Esophagus (tissue), 2 donors: ENCODE results near the gene FLT3LG. TPM values are rescaled to one million over a fixed set of nuclear protein-coding genes. Genes with fewer than 3 reads are reported as not detected.

Source experiments
- H3K27ac ChIP-seq, 2 donors: one replicate each; pipeline ENCODE4 v1.5.1; 2013; ENCODE audit warnings: low read depth in 2 of 2, mild to moderate bottlenecking in 2 of 2, inconsistent platforms in 1 of 2, low read length in 1 of 2, moderate library complexity in 1 of 2
- H3K27me3 ChIP-seq, 2 donors: one replicate each; pipeline ENCODE4 v1.6.1; 2013; ENCODE audit warnings: low read length in 2 of 2, control low read depth in 1 of 2, mild to moderate bottlenecking in 1 of 2; ENCODE audit not compliant: insufficient read depth in 2 of 2, control insufficient read depth in 1 of 2
- H3K36me3 ChIP-seq, 2 donors: one replicate each; pipeline ENCODE4 v1.6.1; 2013; ENCODE audit warnings: low read length in 1 of 2; ENCODE audit not compliant: control insufficient read depth in 2 of 2, insufficient read depth in 2 of 2
- H3K4me1 ChIP-seq, 2 donors: one replicate each; pipeline ENCODE4 v1.6.1; 2013; ENCODE audit warnings: low read length in 1 of 2; ENCODE audit not compliant: control insufficient read depth in 2 of 2, insufficient read depth in 2 of 2
- H3K4me3 ChIP-seq, 2 donors: one replicate each; pipeline ENCODE4 v1.5.1; 2013; ENCODE audit warnings: low read length in 2 of 2, mild to moderate bottlenecking in 2 of 2, low read depth in 1 of 2, moderate library complexity in 1 of 2
- H3K9me3 ChIP-seq, 2 donors: one replicate each; pipeline ENCODE4 v1.6.1; 2013; ENCODE audit warnings: mild to moderate bottlenecking in 2 of 2, low read depth in 1 of 2, low read length in 1 of 2, moderate library complexity in 1 of 2; ENCODE audit not compliant: control insufficient read depth in 2 of 2, insufficient read depth in 1 of 2
- WGBS, 2 donors: extraction: QIAGEN DNeasy Blood & Tissue Kit; methylation state at CpG; one replicate each; pipeline ENCODE4 v1.1.7; 2013; 5-methylcytosine and 5-hydroxymethylcytosine counted together
- polyA plus RNA-seq, 2 donors: library from polyadenylated mRNA; stranded (reverse); fragments of 200-250 nt; gene quantifications; one replicate each; pipeline ENCODE4 v1.2.3, GENCODE V29; 2013
- donor health status: healthy with polysubstance abuse.
- donor health status: Bipolar disorder and iron deficiency.

The FLT3LG gene
- polyA plus RNA-seq, 2 donors = 7.2 to 9.5 TPM

DNA sequence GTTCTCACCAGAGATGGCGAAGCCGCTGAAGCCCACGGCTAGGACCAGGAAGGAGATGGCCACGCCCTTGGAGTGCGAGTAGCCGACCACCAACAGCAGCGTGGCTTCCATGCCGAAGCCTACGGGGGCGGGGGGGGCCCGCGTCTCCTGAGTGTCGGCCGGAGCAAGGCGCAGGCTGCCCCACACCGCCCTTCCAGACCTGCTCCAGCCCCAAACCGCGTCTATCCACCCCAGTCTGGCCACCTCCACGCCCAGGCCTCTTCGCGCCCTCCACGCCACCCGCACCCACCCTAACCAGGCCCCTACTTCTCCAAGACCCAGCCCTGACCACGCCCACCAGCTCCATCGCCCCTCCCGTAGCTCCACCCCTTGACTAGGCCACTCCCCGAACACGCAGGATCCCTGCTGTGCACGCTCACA is 42.7 kb upstream of the FLT3LG start:
- H3K4me1 ChIP-seq = peaks cover 2 to 4% of the 10 kb centered on the region in 2 donors
- WGBS, 2 donors = 48 to 60% methylated on average over 24 to 29 of the region's 29 CpGs
- H3K36me3 ChIP-seq = no peaks in the 10 kb centered on the region
- H3K27ac ChIP-seq = no peak overlapping the region
- H3K27me3 ChIP-seq = peaks cover 0 to 21% of the 10 kb centered on the region in 2 donors
- H3K4me3 ChIP-seq = no peak overlapping the region
- H3K9me3 ChIP-seq = peaks cover 0 to 9% of the 10 kb centered on the region in 2 donors

DNA sequence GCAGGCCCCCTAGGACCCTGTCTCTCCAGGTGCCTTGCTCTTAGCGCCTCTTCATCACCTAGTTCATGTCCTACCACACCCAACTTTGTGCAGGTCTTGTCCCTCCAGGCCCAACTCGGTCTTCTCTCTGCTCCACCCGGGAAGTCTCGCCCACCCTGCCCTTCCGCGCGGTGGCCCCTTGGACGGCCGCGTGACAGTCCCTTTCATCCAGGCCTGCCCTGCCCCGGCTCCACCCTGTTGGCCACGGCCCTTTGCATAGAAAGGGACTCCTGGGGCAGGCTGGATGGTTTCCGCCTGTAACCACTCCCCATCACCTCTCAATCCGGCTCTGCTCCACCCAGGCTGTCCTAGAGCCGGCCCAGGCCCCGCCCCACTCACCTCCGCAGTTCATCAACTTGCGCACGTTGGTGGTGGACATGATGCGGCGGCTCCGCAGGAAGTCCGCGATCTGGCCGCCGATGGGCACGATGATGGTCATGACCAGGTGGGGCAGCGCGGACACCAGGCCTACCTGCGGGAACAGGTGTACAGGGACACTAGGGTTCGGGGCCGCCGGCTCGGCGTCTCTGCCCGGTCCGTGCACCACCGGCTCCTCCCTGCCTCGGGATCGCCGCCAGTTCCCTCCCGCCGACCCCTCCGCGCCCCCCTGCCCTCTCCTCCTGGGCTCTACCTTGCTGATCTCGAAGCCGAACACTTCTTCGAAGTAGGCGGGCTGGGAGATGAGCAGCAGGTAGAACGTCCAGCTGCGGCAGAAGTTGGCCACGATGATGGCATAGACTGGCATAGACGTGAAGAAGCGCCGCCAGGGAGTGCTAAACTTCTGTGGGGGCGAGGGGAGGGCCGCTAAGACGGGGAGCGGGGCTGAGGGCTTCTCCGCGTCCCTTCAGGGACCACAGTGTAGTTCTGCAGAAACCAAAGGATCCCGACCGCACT is 41.6 kb upstream of the FLT3LG start:
- no peak overlapping the region for H3K4me3 ChIP-seq
- 15 to 18% methylated on average over 63 of the region's 63 CpGs for WGBS, 2 donors

DNA sequence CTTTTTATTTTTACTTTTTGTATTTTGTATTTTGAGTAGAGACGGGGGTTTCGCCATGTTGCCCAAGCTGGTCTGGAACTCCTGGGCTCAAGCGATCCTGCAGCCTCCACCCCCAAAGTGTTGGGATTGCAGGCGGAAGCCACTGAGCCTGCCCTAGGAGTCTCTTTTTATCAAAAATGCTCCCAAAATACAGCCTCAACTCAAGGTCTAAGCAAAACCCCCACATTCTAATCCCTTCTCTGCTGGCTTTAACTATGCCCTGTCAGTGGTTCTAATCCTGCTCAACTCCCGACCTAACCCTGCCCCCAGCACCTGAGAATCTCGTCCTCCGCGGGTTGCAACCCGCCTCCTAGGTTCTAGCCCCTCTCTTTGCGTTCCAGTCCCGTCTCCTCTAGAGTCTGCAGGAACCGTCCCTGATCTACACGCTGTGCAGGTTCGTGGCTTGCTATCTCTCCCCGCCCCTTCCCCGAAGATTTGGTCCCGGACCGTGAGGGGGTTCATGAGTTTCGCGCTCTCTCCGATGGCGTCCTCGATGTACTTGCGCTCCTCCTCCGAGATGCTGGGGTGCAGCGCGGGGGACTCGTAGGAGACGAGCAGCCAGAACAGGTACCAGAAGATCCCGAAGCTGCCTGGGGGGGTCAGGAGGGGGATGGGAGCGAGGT is 40.6 kb upstream of the FLT3LG start:
- 21 to 29% methylated on average over 31 of the region's 31 CpGs for WGBS, 2 donors
- Histone ChIP-seq H3K9me3 (peaks cover 0 to 12% of the 10 kb centered on the region in 2 donors), H3K4me1 (peaks cover 0 to 2% of the 10 kb centered on the region in 2 donors), H3K27me3 (peaks cover 0 to 25% of the 10 kb centered on the region in 2 donors), H3K27ac (no peak overlapping the region), H3K36me3 (no peaks in the 10 kb centered on the region), H3K4me3 (no peak overlapping the region)

More for the DNA sequence above, 41.6 kb upstream of the FLT3LG start:
- H3K27me3 ChIP-seq = peaks cover 0 to 26% of the 10 kb centered on the region in 2 donors
- no peaks in the 10 kb centered on the region for H3K36me3 ChIP-seq
- peaks cover 0 to 12% of the 10 kb centered on the region in 2 donors for H3K9me3 ChIP-seq
- H3K27ac ChIP-seq = no peak overlapping the region
- peaks cover 2 to 4% of the 10 kb centered on the region in 2 donors for H3K4me1 ChIP-seq

DNA sequence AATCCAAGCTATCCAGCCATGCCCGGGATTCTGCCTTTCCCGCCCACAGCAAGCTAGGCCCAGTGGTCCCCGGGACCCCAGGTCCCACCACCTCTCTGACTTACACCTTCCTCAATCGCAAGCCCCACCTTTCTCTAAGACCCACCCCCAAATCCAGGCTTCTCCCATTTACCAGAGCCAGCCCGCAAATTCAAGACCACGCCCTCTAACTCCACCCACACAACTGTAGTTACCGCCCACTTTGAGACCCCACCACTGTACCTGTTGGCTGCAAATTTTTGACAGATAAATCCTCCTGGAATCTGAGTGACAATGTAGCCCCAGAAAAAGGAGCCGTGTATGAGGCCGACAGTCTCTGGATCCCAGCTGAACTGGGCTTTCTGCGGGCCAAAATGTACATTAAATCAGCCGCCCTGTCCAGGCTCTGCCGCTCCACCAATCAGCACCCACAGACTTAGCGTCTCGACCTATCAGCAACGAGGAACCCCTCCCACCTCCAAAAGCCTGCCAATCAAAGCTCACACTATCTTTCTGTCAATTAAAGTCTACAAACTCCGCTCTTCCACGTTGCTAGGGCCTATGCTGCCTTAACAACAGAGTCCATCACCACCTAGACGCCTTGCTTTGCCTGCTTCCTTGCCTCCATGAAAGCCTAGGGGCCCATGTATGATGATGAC is 39.0 kb upstream of the FLT3LG start:
- WGBS, 2 donors = 87 to 89% methylated on average over 18 of the region's 18 CpGs
- H3K9me3 ChIP-seq = peaks cover 0 to 12% of the 10 kb centered on the region in 2 donors
- H3K27ac ChIP-seq = no peak overlapping the region
- no peaks in the 10 kb centered on the region for H3K36me3 ChIP-seq
- no peak overlapping the region for H3K4me3 ChIP-seq
- peaks cover 0 to 2% of the 10 kb centered on the region in 2 donors for H3K4me1 ChIP-seq
- H3K27me3 ChIP-seq = peaks cover 0 to 22% of the 10 kb centered on the region in 2 donors

DNA sequence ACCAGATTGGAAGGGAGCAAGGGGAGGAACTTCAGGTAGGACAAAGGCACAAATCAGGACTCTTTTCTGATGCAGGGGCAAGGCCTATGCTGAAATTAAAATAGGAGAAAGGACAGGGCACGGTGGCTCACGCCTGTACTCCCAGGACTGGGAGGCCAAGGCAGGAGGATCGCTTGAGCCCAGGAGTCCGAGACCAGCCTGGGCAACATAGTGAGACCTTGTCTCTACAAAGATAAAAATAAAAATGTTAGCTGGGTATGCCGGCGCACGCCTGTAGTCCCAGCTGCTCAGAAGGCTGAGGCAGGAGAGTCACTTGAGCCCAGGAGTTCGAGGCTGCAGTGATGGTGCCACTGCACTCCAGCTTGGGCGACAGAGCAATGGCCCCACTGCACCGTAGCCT is 38.3 kb upstream of the FLT3LG start:
- peaks cover 0 to 22% of the 10 kb centered on the region in 2 donors for H3K27me3 ChIP-seq
- H3K27ac ChIP-seq = no peak overlapping the region
- WGBS, 2 donors = 86 to 87% methylated on average over 10 of the region's 10 CpGs
- H3K36me3 ChIP-seq = no peaks in the 10 kb centered on the region
- no peak overlapping the region for H3K4me3 ChIP-seq
- peaks cover 0 to 2% of the 10 kb centered on the region in 2 donors for H3K4me1 ChIP-seq
- peaks cover 0 to 12% of the 10 kb centered on the region in 2 donors for H3K9me3 ChIP-seq

DNA sequence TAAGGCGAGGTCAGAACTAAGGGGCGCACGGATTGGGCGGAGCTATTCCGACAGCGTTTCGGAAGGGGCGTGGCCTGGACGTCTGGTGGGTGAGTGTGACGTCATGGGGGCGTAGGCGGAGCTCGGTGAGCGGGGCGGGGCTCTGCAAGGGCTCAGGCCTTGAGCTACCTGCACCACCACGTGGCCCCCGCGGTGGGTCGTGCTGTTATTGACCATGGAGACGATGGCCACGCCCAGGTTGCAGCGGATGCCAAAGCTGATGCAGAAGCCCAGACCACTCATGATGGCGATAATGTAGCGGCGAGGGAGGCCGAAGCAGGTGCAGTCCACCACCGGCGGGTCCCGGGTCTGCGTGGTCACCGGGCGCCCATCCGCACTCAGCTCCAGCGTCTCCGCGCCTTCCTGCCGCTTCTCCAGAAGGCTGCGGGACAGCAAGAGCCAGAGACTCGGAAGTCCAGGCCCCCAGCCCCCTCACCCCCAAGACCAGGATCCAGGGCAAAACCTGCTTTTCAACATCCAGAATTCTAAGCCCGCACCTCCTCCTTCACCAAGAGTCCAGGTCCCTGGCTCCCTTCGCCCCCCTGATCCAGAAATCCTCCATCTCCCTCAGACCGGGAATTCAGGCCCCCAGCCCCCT is 37.5 kb upstream of the FLT3LG start:
- WGBS, 2 donors = 15 to 20% methylated on average over 31 to 42 of the region's 42 CpGs
- H3K27me3 ChIP-seq = peaks cover 0 to 24% of the 10 kb centered on the region in 2 donors
- H3K4me3 ChIP-seq = no peak overlapping the region
- peaks cover 2% of the 10 kb centered on the region in 2 donors for H3K4me1 ChIP-seq
- H3K36me3 ChIP-seq = no peaks in the 10 kb centered on the region
- H3K27ac ChIP-seq = no peak overlapping the region
- H3K9me3 ChIP-seq = peaks cover 0 to 9% of the 10 kb centered on the region in 2 donors

DNA sequence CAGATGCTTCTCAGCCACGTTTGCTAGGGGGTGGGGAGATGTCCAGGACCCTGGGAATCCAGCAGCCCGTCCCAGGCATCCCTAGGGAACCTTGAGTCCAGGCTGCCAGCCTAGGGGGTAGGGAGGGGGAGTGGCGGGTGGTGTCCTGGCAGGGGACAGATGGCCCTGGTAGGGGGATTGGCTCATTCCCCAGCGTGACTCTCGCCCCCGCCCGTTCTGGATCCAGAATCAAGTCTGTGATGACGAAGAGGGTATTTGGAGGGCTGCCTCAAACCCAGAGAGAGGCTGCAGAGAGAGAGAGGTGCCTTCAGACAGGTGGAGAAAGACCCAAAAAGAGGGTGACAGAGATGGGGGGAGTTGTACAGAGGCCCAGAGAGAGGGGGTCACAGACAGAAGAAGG is 36.8 kb upstream of the FLT3LG start:
- Histone ChIP-seq H3K36me3 (no peaks in the 10 kb centered on the region), H3K27ac (no peak overlapping the region), H3K9me3 (peaks cover 0 to 5% of the 10 kb centered on the region in 2 donors), H3K27me3 (peaks cover 0 to 22% of the 10 kb centered on the region in 2 donors), H3K4me3 (no peak overlapping the region), H3K4me1 (peaks cover 2% of the 10 kb centered on the region in 2 donors)
- 13% methylated on average over 8 of the region's 8 CpGs for WGBS, 2 donors

DNA sequence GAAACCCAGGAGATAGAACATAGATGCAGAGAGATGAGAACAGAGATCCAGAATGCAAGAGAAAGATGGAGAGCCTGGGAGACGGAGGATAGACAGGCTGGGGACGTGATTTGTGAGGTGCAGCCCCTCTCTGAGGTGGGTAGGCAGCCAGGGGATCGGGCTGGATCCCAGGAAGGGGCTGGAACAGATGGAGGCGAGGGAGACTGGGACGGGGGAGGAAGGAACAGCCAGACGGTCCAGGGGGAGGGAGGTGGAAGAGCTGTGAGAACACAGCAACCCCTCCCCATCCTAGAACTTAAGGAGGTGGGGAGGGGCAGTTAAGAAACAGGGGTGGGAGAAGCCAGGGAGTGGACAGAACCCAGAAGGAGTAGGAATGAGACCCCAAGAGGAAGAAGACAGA is 35.8 kb upstream of the FLT3LG start:
- peaks cover 0 to 17% of the 10 kb centered on the region in 2 donors for H3K27me3 ChIP-seq
- WGBS, 2 donors = 9 to 20% methylated on average over 6 of the region's 6 CpGs

DNA sequence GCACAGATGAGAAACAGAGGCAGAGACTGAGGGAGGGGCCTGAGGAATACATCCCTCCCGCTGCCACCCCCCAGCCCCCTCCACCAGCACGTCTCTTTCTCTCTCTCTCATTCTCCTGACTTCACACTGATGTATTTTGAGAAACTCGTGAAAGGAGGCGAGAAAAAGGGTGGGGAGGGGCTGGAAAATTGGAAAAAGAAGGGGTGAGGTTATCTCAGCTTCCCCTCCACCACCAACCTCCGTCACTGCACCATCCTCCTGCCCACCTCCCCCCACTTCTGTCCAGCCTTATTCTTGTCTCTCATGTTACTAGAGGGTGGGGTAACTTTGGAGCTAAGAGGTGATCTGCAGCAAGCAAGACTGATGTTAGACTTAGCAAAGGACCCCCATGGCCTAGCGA is 34.2 kb upstream of the FLT3LG start:
- Histone ChIP-seq H3K27ac (no peak overlapping the region), H3K27me3 (peaks cover 0 to 12% of the 10 kb centered on the region in 2 donors), H3K36me3 (no peaks in the 10 kb centered on the region), H3K9me3 (peaks cover 0 to 5% of the 10 kb centered on the region in 2 donors), H3K4me3 (no peak overlapping the region), H3K4me1 (peaks cover 2% of the 10 kb centered on the region in 2 donors)
- WGBS, 2 donors = 36 to 37% methylated on average over 6 of the region's 6 CpGs

More for the DNA sequence above, 35.8 kb upstream of the FLT3LG start:
- H3K9me3 ChIP-seq = peaks cover 0 to 5% of the 10 kb centered on the region in 2 donors
- peaks cover 2% of the 10 kb centered on the region in 2 donors for H3K4me1 ChIP-seq
- no peak overlapping the region for H3K4me3 ChIP-seq
- H3K36me3 ChIP-seq = no peaks in the 10 kb centered on the region
- H3K27ac ChIP-seq = no peak overlapping the region
